ENCODE data around the gene HRH2. TPM values are rescaled to one million over a fixed set of nuclear protein-coding genes. Genes with fewer than 3 reads are reported as not detected.
"Not testable (repeated sequence)": the region's sequence is repeated elsewhere in the genome, so short reads cannot be mapped to it uniquely, and the experiment has no call there.

HRH2 gene
- total and polyA plus RNA-seq, 8 donors, result 0.58 to 44.6 (median 4.6) TPM

DNA sequence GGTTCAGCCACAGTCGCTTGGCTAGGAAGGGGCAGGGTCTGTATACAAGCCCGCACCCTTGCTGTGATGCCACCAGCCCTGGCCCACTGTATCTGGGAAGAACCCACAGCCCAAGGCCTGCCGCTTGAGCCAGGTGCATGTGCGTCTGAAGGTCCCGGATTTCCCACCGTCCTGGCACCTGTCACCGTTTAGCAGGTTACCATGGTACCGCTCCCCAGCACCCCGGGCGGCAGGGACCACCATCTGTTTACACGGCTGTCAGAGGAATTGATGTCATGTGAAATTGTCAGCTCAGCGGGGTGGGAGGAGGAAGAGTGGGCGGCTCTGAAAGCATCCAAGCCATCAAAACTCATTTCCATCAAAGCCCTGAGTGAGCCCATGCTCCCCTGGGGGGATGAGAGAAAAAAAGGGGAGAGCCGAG is 92.7 kb downstream of the HRH2 start:
- intact Hi-C loops (cut with DNase I; ENCODE audit: low total_unique reads), result no loop called here
- Histone ChIP-seq H3K27me3 (peaks cover 0 to 75% (median 22%) of the 10 kb centered on the region in 3 donors), H3K9me3 (no peaks in the 10 kb centered on the region), H3K4me3 (no peak overlapping the region), H3K4me1 (no peaks in the 10 kb centered on the region), H3K27ac (no peak overlapping the region), H3K36me3 (no peaks in the 10 kb centered on the region)
- no peak for TF ChIP-seq POLR2AphosphoS5 (IDR thresholded peaks at IDR 0.05)
- DNase-seq, result peak in 1 of 2 donors; percentile 16
- WGBS, 5 donors, result 15 to 37% (median 28%) methylated on average over 9 to 14 of the region's 14 CpGs

GRCh38 chr5:175751369-175751768 is 93.5 kb downstream of the HRH2 start:
- H3K4me3 ChIP-seq, result no peak overlapping the region
- H3K27ac ChIP-seq, result no peak overlapping the region
- WGBS, 5 donors, result 75 to 90% (median 88%) methylated on average over 5 of the region's 5 CpGs
- no peak for DNase-seq
- no peaks in the 10 kb centered on the region for H3K36me3 ChIP-seq
- H3K4me1 ChIP-seq, result no peaks in the 10 kb centered on the region
- no peaks in the 10 kb centered on the region for H3K9me3 ChIP-seq
- intact Hi-C loops (cut with DNase I; ENCODE audit: low total_unique reads), result no loop called here
- TF ChIP-seq EP300 (IDR thresholded peaks at IDR 0.05), result no peak
- no peak for TF ChIP-seq POLR2AphosphoS5 (IDR thresholded peaks at IDR 0.05)
- TF ChIP-seq, protein P1, sequence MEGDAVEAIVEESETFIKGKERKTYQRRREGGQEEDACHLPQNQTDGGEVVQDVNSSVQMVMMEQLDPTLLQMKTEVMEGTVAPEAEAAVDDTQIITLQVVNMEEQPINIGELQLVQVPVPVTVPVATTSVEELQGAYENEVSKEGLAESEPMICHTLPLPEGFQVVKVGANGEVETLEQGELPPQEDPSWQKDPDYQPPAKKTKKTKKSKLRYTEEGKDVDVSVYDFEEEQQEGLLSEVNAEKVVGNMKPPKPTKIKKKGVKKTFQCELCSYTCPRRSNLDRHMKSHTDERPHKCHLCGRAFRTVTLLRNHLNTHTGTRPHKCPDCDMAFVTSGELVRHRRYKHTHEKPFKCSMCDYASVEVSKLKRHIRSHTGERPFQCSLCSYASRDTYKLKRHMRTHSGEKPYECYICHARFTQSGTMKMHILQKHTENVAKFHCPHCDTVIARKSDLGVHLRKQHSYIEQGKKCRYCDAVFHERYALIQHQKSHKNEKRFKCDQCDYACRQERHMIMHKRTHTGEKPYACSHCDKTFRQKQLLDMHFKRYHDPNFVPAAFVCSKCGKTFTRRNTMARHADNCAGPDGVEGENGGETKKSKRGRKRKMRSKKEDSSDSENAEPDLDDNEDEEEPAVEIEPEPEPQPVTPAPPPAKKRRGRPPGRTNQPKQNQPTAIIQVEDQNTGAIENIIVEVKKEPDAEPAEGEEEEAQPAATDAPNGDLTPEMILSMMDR (IDR thresholded peaks at IDR 0.05), result no peak
- TF ChIP-seq POLR2A (IDR thresholded peaks at IDR 0.05), result no peak
- H3K27me3 ChIP-seq, result peaks cover 0 to 73% (median 26%) of the 10 kb centered on the region in 3 donors

DNA sequence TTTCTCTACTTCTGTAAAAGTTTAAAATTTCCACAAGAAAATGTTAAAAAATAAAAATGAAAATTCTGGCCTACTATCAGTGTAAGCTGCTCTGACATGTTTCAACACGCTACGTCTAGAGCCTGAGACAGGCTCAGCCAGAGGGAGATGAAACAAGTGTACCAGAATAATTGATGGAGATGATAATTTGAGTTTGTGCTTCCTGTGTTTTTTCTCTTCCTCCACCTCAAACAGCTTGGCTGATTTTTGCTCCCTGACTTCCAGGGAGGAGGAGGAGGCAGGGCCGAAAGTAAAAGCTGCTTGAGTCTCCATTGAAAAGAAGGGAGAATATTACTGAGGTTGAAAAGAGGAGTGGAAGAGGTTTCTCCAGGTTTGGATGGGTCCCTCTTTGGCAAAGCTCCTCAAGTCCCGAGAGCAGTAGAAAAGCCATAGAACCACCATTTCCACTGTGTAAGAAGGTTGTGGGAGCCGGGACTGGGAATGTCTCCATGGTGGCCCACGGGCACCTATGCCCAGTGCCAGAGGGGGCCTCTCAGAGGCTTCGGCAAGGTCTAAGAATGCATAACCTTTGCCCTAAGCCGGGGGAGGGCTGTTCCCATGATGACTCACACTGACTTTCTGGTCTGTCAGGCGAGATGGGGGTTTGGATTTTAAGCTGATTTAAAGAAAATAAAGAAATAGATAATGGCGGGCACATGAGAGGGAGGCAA is 95.1 kb downstream of the HRH2 start:
- H3K36me3 ChIP-seq, result no peaks in the 10 kb centered on the region
- H3K9me3 ChIP-seq, result no peaks in the 10 kb centered on the region
- H3K4me3 ChIP-seq, result no peak overlapping the region
- no peak overlapping the region for H3K27ac ChIP-seq
- WGBS, 5 donors, result 57 to 63% (median 60%) methylated on average over 10 of the region's 10 CpGs
- DNase-seq, result no peak
- H3K27me3 ChIP-seq, result peaks cover 0 to 80% (median 31%) of the 10 kb centered on the region in 3 donors
- TF ChIP-seq, protein P1 (IDR thresholded peaks at IDR 0.05), result no peak
- TF ChIP-seq POLR2A (IDR thresholded peaks at IDR 0.05) (no peak), EP300 (IDR thresholded peaks at IDR 0.05) (no peak), POLR2AphosphoS5 (IDR thresholded peaks at IDR 0.05) (no peak)
- intact Hi-C loops (cut with DNase I; ENCODE audit: low total_unique reads), result no loop called here
- H3K4me1 ChIP-seq, result no peaks in the 10 kb centered on the region

DNA sequence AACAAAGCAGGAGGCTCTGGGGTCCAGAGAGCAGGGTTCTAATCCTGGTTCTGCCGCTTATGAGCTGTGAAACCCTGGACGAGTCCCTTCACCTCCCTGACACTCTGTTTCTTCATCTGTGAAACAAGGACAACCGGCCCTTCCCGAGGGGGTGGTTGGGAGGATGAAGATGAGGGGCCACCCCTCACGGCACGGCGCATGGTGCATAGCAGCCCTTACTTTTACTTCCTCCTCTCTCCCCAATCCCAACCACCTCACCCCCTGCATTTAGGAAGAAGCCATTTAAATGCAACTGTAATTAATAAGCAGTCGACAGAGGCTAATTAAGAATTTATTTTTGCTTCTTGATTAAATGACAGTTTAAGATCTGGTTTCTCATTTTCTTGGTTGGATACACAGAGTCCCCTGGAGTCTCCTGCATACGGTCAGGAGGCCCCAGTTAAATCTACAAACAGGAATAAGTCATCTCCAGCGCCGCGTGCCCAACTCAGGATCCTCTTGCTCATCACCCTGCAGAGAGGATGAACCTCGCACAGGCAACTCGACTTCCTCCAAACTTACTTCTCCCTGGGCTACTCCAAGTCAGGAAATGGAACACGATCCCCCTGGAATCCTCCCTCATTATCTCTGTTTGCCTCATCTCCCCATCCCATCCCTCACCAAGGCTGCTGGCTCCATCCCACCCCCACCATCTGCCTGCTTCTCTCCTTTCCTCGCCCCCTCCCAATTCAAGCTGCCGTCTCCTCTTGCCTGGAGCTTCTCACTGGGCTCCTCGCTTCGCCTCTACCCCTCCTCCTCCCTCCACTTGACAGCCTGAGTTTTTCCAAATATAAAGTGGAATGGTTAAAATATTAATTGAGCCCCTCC is 95.9 kb downstream of the HRH2 start:
- intact Hi-C loops (cut with DNase I; ENCODE audit: low total_unique reads), result no loop called here
- H3K27ac ChIP-seq, result no peak overlapping the region
- DNase-seq, result no peak
- H3K9me3 ChIP-seq, result no peaks in the 10 kb centered on the region
- peaks cover 0 to 76% (median 31%) of the 10 kb centered on the region in 3 donors for H3K27me3 ChIP-seq
- WGBS, 5 donors, result 72 to 79% (median 76%) methylated on average over 19 of the region's 19 CpGs
- H3K36me3 ChIP-seq, result no peaks in the 10 kb centered on the region
- H3K4me3 ChIP-seq, result no peak overlapping the region
- TF ChIP-seq POLR2A (IDR thresholded peaks at IDR 0.05) (no peak), POLR2AphosphoS5 (IDR thresholded peaks at IDR 0.05) (no peak), EP300 (IDR thresholded peaks at IDR 0.05) (no peak)
- TF ChIP-seq, protein P1 (IDR thresholded peaks at IDR 0.05), result no peak
- H3K4me1 ChIP-seq, result no peaks in the 10 kb centered on the region

- H3K27ac ChIP-seq, result not testable (repeated sequence)
These were observed 102.1 kb downstream of the HRH2 start for GRCh38 chr5:175759991-175760390.

More at GRCh38 chr5:175759991-175760390, 102.1 kb downstream of the HRH2 start:
- DNase-seq; intact Hi-C loops (cut with DNase I; ENCODE audit: low total_unique reads); H3K36me3 ChIP-seq; H3K4me3 ChIP-seq; H3K4me1 ChIP-seq: not testable (repeated sequence)
- Histone ChIP-seq H3K9me3 (peaks cover 0 to 13% (median 9%) of the 10 kb centered on the region in 4 donors), H3K27me3 (peaks cover 0 to 44% (median 16%) of the 10 kb centered on the region in 3 donors)
- WGBS, 5 donors, result 53 to 76% (median 74%) methylated on average over 1 of the region's 1 CpG

All from stomach (tissue), 9 donors.